HL-60/S4 treated with retinoic acid at 250 ng/mL for 4 days and 3 days (cell line): ENCODE results near the gene PARD3.
"Not testable (repeated sequence)": the region's sequence is repeated elsewhere in the genome, so short reads cannot be mapped to it uniquely, and the experiment has no call there.

Source experiments
- in situ Hi-C: fragments of 300-500 bp; cut with MboI; formaldehyde crosslinking; loops from 2 replicates; pipeline ENCODE4 v1.7.0; 2022; ENCODE audit warnings: low sequenced_read_pairs

The PARD3 gene

GRCh38 chr10:34800624-34801023 is 14.5 kb downstream of the PARD3 start:
- in situ Hi-C loops: no loop called here

DNA sequence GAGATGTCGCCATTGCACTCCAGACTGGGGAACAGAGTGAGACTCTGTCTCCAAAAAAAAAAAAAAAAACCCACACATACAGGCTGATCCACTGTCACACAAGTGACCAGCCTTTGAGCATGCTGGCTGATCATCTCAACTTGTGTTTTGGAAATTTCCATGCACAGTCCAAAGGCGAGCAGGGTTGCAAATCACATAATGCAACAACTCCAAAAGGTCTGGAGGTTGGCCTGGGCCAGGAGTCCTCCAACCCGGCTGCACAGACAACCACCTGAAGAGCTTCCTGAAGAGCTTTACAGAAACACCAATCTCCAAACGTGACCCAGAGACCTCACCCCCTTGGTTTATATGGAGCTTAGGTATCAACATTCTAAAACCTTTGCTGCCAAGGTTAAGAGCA is 16.4 kb downstream of the PARD3 start:
- in situ Hi-C loops: no loop called here

GRCh38 chr10:34797155-34797554 is 17.9 kb downstream of the PARD3 start:
- in situ Hi-C loops: no loop called here

DNA sequence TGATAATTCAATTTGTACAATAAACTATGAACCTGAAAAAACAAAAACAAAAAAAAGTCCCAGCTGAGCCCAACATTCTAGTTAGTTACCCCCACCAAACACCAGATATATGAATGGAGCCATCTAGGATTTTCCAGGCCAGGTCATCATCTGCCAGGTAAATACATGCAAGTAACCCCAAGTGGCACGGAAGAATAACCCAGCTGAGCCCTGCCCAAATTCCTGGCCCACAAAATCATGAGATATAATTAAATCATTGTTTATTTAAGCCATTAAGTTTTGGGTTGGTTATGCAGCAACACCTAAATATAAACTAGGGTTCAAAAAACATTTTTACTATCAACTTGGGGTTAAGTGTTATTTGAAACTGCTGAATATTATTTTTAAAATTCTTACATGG is 19.0 kb downstream of the PARD3 start:
- in situ Hi-C loops: no loop called here

GRCh38 chr10:34795334-34795733 is 19.8 kb downstream of the PARD3 start:
- in situ Hi-C loops: no loop called here

DNA sequence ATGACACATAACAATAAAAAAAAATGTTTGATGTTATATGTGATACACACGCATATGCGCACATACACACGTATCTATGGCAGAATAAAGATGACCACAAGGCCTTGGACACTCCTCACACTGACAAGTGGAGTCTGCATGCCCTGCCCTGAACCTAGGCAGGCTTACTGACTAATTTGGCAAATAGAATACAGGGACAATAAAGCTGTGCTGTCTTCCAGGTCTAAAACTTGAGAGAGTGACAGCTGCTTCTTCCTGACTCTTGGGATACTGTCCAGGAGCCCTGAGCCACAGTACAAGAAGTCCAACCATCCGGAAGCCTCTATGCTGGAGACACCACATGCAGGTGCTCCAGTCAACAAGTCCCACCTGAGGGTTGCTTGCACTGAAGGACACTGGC is 20.3 kb downstream of the PARD3 start:
- in situ Hi-C loops: no loop called here

DNA sequence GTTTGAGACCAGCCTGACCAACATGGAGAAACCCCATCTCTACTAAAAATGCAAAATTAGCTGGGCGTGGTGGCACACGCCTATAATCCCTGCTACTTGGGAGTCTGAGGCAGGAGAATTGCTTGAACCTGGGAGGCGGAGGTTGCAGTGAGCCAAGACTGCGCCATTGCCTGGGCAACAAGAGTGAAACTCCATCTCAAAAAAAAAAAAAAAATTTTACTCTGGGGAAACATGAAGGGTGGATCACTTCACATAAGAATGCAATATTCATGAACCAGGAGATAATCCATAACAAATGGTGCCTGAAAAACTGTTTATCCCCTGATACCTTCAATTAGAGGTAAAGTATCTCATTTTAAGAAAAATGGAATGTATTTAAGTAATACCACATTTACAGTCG is 21.5 kb downstream of the PARD3 start:
- in situ Hi-C loops: not testable (repeated sequence)

DNA sequence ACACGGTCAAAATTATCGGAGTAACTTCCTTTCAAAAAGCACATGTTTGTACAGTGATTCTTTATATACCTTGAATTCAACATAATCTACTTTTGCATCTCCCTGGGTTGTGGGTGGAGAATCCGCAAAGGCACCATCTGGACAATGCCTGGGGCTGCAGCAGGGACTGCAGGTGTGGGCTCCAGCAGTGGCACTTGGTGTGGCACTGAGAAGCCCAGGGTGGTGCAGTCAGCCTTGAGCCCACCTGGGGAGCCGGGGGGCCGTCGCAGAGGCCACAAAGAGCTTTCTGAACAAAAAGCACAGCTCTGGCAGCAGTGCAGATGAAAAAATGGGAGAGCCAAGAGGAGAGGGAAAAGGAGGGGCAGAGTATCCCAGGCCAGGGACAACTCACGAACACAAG is 22.2 kb downstream of the PARD3 start:
- in situ Hi-C loops: no loop called here

GRCh38 chr10:34791947-34792346 is 23.1 kb downstream of the PARD3 start:
- in situ Hi-C loops: no loop called here

GRCh38 chr10:34791228-34791627 is 23.9 kb downstream of the PARD3 start:
- in situ Hi-C loops: no loop called here

GRCh38 chr10:34789966-34790506 is 25.1 kb downstream of the PARD3 start:
- in situ Hi-C loops: no loop called here

GRCh38 chr10:34786464-34786863 is 28.6 kb downstream of the PARD3 start:
- in situ Hi-C loops: no loop called here

DNA sequence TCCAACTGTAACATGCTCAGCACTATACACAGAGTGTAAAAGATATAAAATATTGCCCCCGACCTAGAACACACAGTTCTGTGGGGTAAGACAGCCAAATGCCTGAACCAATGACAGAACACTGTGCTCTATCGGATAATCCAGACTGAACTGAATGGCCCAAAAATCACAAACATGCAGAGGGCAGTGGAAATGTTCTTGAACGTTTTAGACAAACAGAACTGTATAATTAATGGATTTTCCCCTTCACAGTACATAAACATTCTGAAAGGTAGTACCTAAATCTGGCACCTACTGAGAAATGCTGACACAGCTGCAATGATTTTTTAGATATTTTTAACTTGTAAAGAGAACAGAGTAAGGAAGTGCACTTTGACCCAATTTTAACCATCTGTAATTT is 33.4 kb downstream of the PARD3 start:
- in situ Hi-C loops: no loop called here

GRCh38 chr10:34780818-34781380 is 34.2 kb downstream of the PARD3 start:
- in situ Hi-C loops: no loop called here

GRCh38 chr10:34778237-34778636 is 36.9 kb downstream of the PARD3 start:
- in situ Hi-C loops: no loop called here

GRCh38 chr10:34776090-34776690 is 38.9 kb downstream of the PARD3 start:
- in situ Hi-C loops: no loop called here

GRCh38 chr10:34775044-34775637 is 40.0 kb downstream of the PARD3 start:
- in situ Hi-C loops: no loop called here

DNA sequence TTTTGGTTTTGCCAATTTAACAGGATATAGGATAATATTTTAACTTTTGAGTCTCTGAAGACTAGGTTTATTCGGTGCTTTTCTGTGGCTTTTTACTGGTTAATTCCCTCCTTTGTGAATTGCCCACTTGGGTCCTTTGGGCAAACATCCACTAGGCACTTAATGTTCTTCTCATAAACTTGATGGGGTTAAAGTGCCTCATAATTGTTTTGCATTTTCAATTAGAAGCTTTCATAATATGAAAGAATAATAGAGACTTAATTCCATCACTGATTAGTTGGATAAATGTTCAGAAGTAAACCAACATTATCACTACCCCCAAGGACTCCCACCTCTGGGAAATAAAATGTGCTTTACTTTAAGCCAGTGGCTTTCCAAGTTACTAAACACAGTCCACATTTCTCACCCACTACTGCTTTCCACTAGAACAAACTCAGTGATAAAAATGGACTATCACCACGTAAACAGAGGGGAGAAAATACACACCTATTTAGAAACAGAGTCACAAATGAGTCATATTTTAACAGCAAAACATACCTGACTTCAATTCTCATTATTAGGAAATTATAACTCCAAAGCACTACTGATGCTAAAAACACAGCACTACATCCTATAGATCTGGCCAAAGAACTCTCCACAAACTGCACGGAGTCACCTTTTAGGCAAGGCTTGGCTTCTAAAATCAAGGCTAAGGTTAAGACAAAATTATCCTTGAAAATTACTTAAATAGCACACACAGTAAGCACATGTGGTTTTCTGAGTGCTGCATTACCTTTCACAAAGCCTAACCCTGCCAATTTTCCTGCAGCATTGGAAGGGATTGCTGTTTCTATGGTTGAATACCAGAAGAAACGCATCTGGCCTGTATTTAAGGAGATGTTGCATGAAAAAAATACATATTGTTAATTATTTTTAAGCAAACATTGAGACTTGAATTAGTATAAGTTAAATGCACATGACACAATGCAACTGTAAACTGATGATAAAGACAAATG is 41.2 kb downstream of the PARD3 start:
- in situ Hi-C loops: no loop called here

GRCh38 chr10:34771525-34771924 is 43.6 kb downstream of the PARD3 start:
- in situ Hi-C loops: no loop called here

GRCh38 chr10:34771106-34771505 is 44.0 kb downstream of the PARD3 start:
- in situ Hi-C loops: no loop called here

DNA sequence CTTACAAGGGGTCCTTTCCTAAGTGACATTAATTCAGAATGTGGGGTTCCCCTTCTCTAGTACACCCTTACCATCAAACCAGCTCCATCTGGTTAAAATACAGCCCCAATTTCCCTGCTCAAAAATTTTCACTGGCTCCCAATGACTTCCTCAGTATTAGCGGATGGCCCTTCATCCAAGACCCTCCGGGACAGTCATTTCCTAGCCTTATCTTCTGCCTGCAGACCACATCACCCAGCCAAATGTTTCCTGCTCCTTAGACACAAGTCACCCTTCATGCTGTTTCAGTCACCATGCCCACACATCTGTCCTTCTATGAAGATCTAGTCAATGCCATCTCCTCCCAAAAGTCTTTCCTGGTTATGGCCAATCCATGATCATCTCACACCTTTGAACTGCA is 45.2 kb downstream of the PARD3 start:
- in situ Hi-C loops: no loop called here
